Thoracic aorta (tissue), 2 donors: Measurements from ENCODE around the gene KCNIP1. TPM values are rescaled to one million over a fixed set of nuclear protein-coding genes. Genes with fewer than 3 reads are reported as not detected.

Experiments
- ATAC-seq: fragments of 150-250 bp; one replicate; pipeline ENCODE4 v1.8.0; 2017; ENCODE audit warnings: low read depth; ENCODE audit not compliant: insufficient number of reproducible peaks, low FRiP score
- DNase-seq: peaks from one replicate; pipeline ENCODE4 v3.0.0-alpha.2; 2020; ENCODE audit warnings: low spot score
- H3K27ac ChIP-seq, 2 donors: fragments of 200-600 bp; sonication (generic); 1 replicate in 1 of 2; 2 replicates in 1 of 2; pipeline ENCODE4 v1.5.1; 2016; ENCODE audit warnings: mild to moderate bottlenecking in 2 of 2, moderate library complexity in 2 of 2
- H3K27me3 ChIP-seq: fragments of 200-600 bp; sonication (generic); replicated peaks from 2 replicates; pipeline ENCODE4 v1.6.0; 2016; ENCODE audit warnings: mild to moderate bottlenecking; ENCODE audit not compliant: insufficient read depth
- H3K36me3 ChIP-seq: fragments of 200-600 bp; sonication (generic); one replicate; pipeline ENCODE4 v1.5.1; 2016
- H3K4me1 ChIP-seq, 2 donors: fragments of 200-600 bp; sonication (generic); 1 replicate in 1 of 2; 2 replicates in 1 of 2; pipeline versions ENCODE4 v1.5.1 to v1.6.0; 2016; ENCODE audit warnings: low read depth in 2 of 2, mild to moderate bottlenecking in 1 of 2; ENCODE audit not compliant: control insufficient read depth in 1 of 2
- H3K4me3 ChIP-seq: fragments of 200-600 bp; sonication (generic); 2 replicates; pipeline ENCODE4 v1.5.1; 2016; ENCODE audit warnings: mild to moderate bottlenecking
- H3K9me3 ChIP-seq: fragments of 200-600 bp; sonication (generic); 2 replicates; pipeline ENCODE4 v1.5.1; 2016
- total RNA-seq, 2 donors: library from RNA; depleted of rRNA; stranded (reverse); fragments of >200 nt; gene quantifications; one replicate each; pipeline versions ENCODE4 v1.1.0 to v1.2.3, GENCODE V29; 2016
- TF ChIP-seq, protein P1 (sequence below): fragments of 200-600 bp; sonication (generic); IDR thresholded peaks from one replicate; pipeline ENCODE4 v1.5.1; 2019; ENCODE audit warnings: antibody characterized with exemption

The KCNIP1 gene
- total RNA-seq, 2 donors from 2014 or later: not detected

DNA sequence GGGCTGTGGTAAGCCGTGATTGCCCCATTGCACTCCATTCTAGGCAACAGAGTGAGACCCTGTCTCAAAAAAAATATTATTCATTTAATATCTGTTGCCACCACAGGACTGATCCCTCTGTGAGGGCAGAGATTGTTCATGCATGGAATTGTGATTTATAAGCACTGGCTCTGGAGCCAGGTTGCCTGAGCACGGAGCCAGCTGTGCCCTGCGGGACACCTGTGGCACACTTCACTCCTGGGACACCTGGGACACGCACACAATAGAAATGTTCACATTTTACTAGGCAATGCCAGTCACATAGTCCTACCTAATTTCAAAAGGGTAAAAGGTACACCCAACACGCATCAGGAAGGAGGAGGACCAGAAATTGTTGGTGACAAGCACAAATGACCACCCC is 196.7 kb downstream of the KCNIP1 start:
- TF ChIP-seq, protein P1, sequence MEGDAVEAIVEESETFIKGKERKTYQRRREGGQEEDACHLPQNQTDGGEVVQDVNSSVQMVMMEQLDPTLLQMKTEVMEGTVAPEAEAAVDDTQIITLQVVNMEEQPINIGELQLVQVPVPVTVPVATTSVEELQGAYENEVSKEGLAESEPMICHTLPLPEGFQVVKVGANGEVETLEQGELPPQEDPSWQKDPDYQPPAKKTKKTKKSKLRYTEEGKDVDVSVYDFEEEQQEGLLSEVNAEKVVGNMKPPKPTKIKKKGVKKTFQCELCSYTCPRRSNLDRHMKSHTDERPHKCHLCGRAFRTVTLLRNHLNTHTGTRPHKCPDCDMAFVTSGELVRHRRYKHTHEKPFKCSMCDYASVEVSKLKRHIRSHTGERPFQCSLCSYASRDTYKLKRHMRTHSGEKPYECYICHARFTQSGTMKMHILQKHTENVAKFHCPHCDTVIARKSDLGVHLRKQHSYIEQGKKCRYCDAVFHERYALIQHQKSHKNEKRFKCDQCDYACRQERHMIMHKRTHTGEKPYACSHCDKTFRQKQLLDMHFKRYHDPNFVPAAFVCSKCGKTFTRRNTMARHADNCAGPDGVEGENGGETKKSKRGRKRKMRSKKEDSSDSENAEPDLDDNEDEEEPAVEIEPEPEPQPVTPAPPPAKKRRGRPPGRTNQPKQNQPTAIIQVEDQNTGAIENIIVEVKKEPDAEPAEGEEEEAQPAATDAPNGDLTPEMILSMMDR: no peak
- Histone ChIP-seq H3K4me1 (no peaks in the 10 kb centered on the region), H3K4me3 (no peak overlapping the region), H3K36me3 (no peaks in the 10 kb centered on the region), H3K27ac (no peak overlapping the region), H3K27me3 (no peaks in the 10 kb centered on the region), H3K9me3 (no peaks in the 10 kb centered on the region)
- DNase-seq (no peak), ATAC-seq (no peak)

DNA sequence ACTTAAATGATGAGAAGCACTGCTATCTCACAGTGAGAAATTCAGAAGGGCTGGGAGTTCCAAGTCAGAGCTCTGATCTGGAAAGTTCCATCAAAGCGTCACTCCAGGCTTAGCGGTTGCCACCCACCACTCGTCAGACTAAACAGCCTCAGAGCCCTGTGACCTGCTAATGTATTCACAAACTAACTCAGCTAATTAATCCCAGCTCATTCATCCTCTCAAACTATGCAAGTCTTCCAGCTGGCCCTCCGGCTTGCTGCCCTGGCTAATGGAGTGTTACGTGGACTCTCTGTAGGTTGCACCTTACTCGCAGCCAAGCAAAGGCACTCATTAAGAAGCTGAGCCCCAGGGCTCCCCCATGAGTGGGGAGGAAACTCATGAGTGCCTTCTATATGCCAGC is 197.5 kb downstream of the KCNIP1 start:
- ATAC-seq (no peak), DNase-seq (no peak)
- Histone ChIP-seq H3K4me3 (no peak overlapping the region), H3K27ac (no peak overlapping the region), H3K27me3 (no peaks in the 10 kb centered on the region), H3K9me3 (no peaks in the 10 kb centered on the region), H3K36me3 (no peaks in the 10 kb centered on the region), H3K4me1 (no peaks in the 10 kb centered on the region)
- TF ChIP-seq, protein P1: no peak

DNA sequence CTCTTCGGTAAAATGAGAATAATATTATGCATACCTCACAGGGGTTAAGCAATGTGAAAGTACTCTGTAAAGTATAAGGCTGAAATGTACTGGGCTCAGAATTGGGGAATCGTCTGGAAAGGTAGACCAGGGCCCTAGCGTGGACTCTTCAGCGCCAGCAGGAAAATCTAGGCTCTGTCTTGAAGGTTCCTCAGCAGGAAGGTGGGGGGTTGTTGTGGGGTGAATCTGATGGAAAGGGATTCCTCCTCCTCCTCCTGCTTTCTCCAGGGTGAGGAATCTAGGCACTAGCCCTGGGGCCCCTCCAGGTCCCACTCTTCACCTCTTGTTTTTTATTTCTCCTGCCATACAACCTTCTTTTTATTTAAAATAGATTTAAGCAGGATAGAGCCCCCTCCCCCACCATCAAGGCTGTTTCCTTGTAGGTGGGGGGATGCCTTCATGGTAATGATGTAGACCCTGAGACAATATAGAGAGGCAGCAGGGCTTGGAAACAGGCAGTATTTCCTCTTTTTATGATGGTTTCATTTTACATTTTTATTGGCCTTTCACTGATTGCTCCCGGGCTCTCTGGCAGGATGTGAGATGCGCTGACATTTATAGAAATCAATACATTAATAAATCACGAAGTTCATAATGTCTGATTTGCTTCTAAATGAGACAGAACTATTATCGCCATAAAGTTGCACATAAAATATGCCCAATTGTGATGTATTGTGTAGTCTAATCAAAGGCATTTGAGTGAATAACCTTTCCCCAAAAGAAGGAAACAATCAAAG is 200.8 kb downstream of the KCNIP1 start:
- Histone ChIP-seq H3K36me3 (no peaks in the 10 kb centered on the region), H3K4me3 (no peak overlapping the region), H3K27me3 (no peaks in the 10 kb centered on the region), H3K4me1 (no peaks in the 10 kb centered on the region), H3K27ac (no peak overlapping the region), H3K9me3 (no peaks in the 10 kb centered on the region)
- ATAC-seq (no peak), DNase-seq (no peak)
- TF ChIP-seq, protein P1: no peak

DNA sequence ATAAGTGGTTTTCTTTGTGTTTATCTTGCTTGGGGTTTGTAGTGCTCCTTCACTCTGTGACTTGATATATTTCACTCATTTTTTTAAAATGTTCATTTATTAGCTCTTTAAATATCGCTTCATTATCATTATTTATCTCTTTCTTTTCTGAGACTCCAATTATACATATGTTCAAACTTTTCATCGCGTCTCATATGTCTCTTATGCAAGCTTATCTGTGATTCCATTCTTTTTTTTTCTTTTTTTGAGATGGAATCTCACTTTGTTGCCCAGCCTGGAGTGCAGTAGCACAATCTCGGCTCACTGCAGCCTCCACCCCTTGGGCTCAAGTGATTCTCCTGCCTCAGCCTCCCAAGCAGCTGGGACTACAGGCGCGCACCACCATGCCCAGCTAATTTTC is 205.8 kb downstream of the KCNIP1 start:
- H3K4me3 ChIP-seq: no peak overlapping the region
- TF ChIP-seq, protein P1: no peak
- H3K9me3 ChIP-seq: no peaks in the 10 kb centered on the region
- DNase-seq (no peak), ATAC-seq (no peak)
- H3K27me3 ChIP-seq: no peaks in the 10 kb centered on the region
- no peak overlapping the region for H3K27ac ChIP-seq
- no peaks in the 10 kb centered on the region for H3K36me3 ChIP-seq
- no peaks in the 10 kb centered on the region for H3K4me1 ChIP-seq

DNA sequence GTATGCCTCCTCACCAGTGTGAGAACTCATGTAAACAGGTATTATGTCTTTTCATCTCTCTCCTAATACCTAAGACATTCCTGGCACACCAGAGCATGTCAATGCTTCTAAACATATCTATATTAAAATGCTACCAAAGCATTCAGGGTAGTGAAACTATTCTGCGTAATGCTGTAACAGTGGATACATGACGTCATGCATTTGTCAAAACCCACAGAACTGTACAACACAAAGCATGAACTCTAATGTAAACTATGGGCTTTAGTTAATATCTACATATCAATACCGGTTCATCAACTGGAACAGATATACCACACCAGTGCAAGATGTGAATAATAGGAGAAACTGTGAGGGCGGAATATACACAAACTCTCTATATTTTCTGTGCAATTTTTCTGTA is 207.5 kb downstream of the KCNIP1 start:
- Histone ChIP-seq H3K9me3 (no peaks in the 10 kb centered on the region), H3K4me1 (no peaks in the 10 kb centered on the region), H3K36me3 (no peaks in the 10 kb centered on the region), H3K4me3 (no peak overlapping the region), H3K27me3 (no peaks in the 10 kb centered on the region), H3K27ac (no peak overlapping the region)
- DNase-seq: no peak
- ATAC-seq: no peak
- TF ChIP-seq, protein P1: no peak
